HepG2 (cell line): ENCODE measurements around the gene FRAS1. TPM values are rescaled to one million over a fixed set of nuclear protein-coding genes. Genes with fewer than 3 reads are reported as not detected.

Source experiments
- FIP1L1 ChIP-seq: fragments of 200-400 bp; formaldehyde crosslinking; IDR thresholded peaks from 2 replicates; pipeline ENCODE4 v1.6.1; 2018; ENCODE audit warnings: low read depth, mild to moderate bottlenecking, low read length, moderate library complexity, borderline replicate concordance; ENCODE audit not compliant: insufficient read depth
- HNRNPLL ChIP-seq: fragments of 200-400 bp; formaldehyde crosslinking; IDR thresholded peaks from 2 replicates; pipeline ENCODE4 v1.6.1; 2017; ENCODE audit warnings: mild to moderate bottlenecking, low read depth, low read length; ENCODE audit not compliant: poor library complexity, severe bottlenecking
- MBNL3 ChIP-seq: fragments of 250-450 bp; sonication (Bioruptor Pico); conservative IDR thresholded peaks from 2 replicates; pipeline ENCODE4 v1.8.0; 2022; ENCODE audit warnings: mild to moderate bottlenecking, inconsistent platforms
- NFKBIZ ChIP-seq: IDR thresholded peaks from 2 replicates; pipeline ENCODE4 v1.6.1; 2018; ENCODE audit warnings: missing genetic modification reagents, missing compliant biosample characterization
- PAWR ChIP-seq: sonication (generic); formaldehyde crosslinking; IDR thresholded peaks from 2 replicates; pipeline ENCODE4 v1.4.0; 2020; ENCODE audit warnings: missing genetic modification reagents, mild to moderate bottlenecking, borderline replicate concordance
- PHF5A ChIP-seq: IDR thresholded peaks from one replicate; pipeline ENCODE4 v1.6.1; 2018; ENCODE audit warnings: low read depth, missing genetic modification reagents; ENCODE audit not compliant: unreplicated experiment
- RARA ChIP-seq: IDR thresholded peaks from 2 replicates; pipeline ENCODE4 v1.6.1; 2016; ENCODE audit warnings: missing genetic modification reagents, missing compliant biosample characterization
- RBM39 ChIP-seq: fragments of 200-400 bp; formaldehyde crosslinking; IDR thresholded peaks from one replicate; pipeline ENCODE4 v1.6.1; 2018; ENCODE audit warnings: antibody characterized with exemption, mild to moderate bottlenecking, low read depth, low read length; ENCODE audit not compliant: poor library complexity, severe bottlenecking
- RFX3 ChIP-seq: IDR thresholded peaks from 2 replicates; pipeline ENCODE4 v1.6.1; 2016; ENCODE audit warnings: missing biosample characterization, missing genetic modification reagents
- SIN3A ChIP-seq: IDR thresholded peaks from 2 replicates; pipeline ENCODE4 v1.6.1; 2011; ENCODE audit warnings: low read depth, mild to moderate bottlenecking, control low read depth, low read length, borderline replicate concordance
- ZNF234 ChIP-seq: sonication (generic); formaldehyde crosslinking; conservative IDR thresholded peaks from 2 replicates; pipeline ENCODE4 v1.5.1; 2020; ENCODE audit warnings: mild to moderate bottlenecking, missing genetic modification reagents
- ZNF274 ChIP-seq: sonication (generic); formaldehyde crosslinking; IDR thresholded peaks from 2 replicates; pipeline ENCODE4 v1.5.1; 2020; ENCODE audit warnings: mild to moderate bottlenecking, missing genetic modification reagents
- ZNF674 ChIP-seq: sonication (generic); formaldehyde crosslinking; IDR thresholded peaks from 2 replicates; pipeline ENCODE4 v1.5.0; 2020; ENCODE audit warnings: low read depth, mild to moderate bottlenecking, missing genetic modification reagents
- polyA plus RNA-seq, 8 experiments: library from polyadenylated mRNA; depleted of rRNA in 3 of 8; stranded (reverse) in 7 of 8; unstranded in 1 of 8; fragments of >200 nt; fragmentation: Illumina TruSeq in 4 of 8; extraction: Trizol in 4 of 8; gene quantifications; 2 replicates each; pipeline versions ENCODE4 v1.2.1 to v1.2.3, GENCODE V29; 2011 to 2016; ENCODE audit warnings: low read depth in 4 of 8, missing spikeins in 1 of 8, mixed read lengths in 1 of 8; ENCODE audit not compliant: insufficient read depth in 1 of 8
- total RNA-seq, 5 experiments: library from RNA; depleted of rRNA; stranded (reverse); fragments of >200 nt; fragmentation: Illumina TruSeq; extraction: Trizol; gene quantifications; 2 replicates each; pipeline ENCODE4 v1.2.3, GENCODE V29; 2016; ENCODE audit warnings: low read depth in 1 of 5
- TF ChIP-seq, protein P1 (sequence below): sonication (generic); formaldehyde crosslinking; IDR thresholded peaks from 2 replicates; pipeline ENCODE4 v1.4.0; 2020; ENCODE audit warnings: missing genetic modification reagents, borderline replicate concordance
- TF ChIP-seq, protein P2 (sequence below): sonication (generic); formaldehyde crosslinking; IDR thresholded peaks from 2 replicates; pipeline ENCODE4 v1.8.0; 2022; ENCODE audit warnings: mild to moderate bottlenecking, missing genetic modification reagents, moderate library complexity
- TF ChIP-seq, protein P3 (sequence below): sonication (generic); formaldehyde crosslinking; IDR thresholded peaks from 2 replicates; pipeline ENCODE4 v1.5.1; 2020; ENCODE audit warnings: missing genetic modification reagents, mild to moderate bottlenecking, borderline replicate concordance
- TF ChIP-seq, protein P4 (sequence below): sonication (generic); formaldehyde crosslinking; IDR thresholded peaks from 2 replicates; pipeline ENCODE4 v1.4.0; 2020; ENCODE audit warnings: low read depth, missing genetic modification reagents

The FRAS1 gene
- total and polyA plus RNA-seq, 2 of the 13 experiments (the other 11 are each of a cell fraction or from before 2014, with no cell fraction given): 22.5 to 31.6 TPM

DNA sequence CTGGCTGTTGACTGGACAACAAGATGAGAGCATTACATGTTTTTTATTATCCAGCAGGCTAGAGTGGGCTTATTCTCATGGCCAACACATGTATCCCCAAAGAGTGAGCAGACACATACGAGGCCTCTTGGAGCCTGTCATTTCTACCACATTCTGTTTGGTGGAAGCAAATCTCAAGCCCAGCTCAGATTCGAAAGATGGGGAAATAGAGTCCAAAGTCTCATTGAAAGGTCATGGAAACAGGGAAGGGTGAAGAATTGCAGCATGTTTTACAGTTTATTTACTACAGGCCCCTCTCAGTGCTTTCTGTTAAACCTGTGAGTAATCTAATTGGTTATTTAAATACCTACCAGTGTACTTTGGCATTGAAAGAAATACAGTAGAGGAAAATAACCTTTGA, 108.6 kb downstream of the FRAS1 start (continued):
- TF ChIP-seq, protein P1, sequence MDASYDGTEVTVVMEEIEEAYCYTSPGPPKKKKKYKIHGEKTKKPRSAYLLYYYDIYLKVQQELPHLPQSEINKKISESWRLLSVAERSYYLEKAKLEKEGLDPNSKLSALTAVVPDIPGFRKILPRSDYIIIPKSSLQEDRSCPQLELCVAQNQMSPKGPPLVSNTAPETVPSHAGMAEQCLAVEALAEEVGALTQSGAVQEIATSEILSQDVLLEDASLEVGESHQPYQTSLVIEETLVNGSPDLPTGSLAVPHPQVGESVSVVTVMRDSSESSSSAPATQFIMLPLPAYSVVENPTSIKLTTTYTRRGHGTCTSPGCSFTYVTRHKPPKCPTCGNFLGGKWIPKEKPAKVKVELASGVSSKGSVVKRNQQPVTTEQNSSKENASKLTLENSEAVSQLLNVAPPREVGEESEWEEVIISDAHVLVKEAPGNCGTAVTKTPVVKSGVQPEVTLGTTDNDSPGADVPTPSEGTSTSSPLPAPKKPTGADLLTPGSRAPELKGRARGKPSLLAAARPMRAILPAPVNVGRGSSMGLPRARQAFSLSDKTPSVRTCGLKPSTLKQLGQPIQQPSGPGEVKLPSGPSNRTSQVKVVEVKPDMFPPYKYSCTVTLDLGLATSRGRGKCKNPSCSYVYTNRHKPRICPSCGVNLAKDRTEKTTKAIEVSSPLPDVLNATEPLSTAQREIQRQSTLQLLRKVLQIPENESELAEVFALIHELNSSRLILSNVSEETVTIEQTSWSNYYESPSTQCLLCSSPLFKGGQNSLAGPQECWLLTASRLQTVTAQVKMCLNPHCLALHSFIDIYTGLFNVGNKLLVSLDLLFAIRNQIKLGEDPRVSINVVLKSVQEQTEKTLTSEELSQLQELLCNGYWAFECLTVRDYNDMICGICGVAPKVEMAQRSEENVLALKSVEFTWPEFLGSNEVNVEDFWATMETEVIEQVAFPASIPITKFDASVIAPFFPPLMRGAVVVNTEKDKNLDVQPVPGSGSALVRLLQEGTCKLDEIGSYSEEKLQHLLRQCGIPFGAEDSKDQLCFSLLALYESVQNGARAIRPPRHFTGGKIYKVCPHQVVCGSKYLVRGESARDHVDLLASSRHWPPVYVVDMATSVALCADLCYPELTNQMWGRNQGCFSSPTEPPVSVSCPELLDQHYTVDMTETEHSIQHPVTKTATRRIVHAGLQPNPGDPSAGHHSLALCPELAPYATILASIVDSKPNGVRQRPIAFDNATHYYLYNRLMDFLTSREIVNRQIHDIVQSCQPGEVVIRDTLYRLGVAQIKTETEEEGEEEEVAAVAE (CRISPR knock-in tag): peak; percentile 47; the same call in 1 of the 2 replicates
- TF ChIP-seq ZNF674 (CRISPR knock-in tag): no peak
- TF ChIP-seq FIP1L1: no peak
- TF ChIP-seq SIN3A: no peak
- no peak for TF ChIP-seq MBNL3 (CRISPR knock-in tag)
- TF ChIP-seq RBM39: no peak
- TF ChIP-seq PAWR: no peak
- TF ChIP-seq, protein P2, sequence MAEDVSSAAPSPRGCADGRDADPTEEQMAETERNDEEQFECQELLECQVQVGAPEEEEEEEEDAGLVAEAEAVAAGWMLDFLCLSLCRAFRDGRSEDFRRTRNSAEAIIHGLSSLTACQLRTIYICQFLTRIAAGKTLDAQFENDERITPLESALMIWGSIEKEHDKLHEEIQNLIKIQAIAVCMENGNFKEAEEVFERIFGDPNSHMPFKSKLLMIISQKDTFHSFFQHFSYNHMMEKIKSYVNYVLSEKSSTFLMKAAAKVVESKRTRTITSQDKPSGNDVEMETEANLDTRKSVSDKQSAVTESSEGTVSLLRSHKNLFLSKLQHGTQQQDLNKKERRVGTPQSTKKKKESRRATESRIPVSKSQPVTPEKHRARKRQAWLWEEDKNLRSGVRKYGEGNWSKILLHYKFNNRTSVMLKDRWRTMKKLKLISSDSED (CRISPR knock-in tag): no peak
- TF ChIP-seq RFX3 (CRISPR knock-in tag): no peak
- TF ChIP-seq, protein P3, sequence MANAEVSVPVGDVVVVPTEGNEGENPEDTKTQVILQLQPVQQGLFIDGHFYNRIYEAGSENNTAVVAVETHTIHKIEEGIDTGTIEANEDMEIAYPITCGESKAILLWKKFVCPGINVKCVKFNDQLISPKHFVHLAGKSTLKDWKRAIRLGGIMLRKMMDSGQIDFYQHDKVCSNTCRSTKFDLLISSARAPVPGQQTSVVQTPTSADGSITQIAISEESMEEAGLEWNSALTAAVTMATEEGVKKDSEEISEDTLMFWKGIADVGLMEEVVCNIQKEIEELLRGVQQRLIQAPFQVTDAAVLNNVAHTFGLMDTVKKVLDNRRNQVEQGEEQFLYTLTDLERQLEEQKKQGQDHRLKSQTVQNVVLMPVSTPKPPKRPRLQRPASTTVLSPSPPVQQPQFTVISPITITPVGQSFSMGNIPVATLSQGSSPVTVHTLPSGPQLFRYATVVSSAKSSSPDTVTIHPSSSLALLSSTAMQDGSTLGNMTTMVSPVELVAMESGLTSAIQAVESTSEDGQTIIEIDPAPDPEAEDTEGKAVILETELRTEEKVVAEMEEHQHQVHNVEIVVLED: no peak
- no peak for TF ChIP-seq HNRNPLL
- no peak for TF ChIP-seq PHF5A (CRISPR knock-in tag)
- TF ChIP-seq RARA (CRISPR knock-in tag): peak; percentile 75
- no peak for TF ChIP-seq ZNF274 (CRISPR knock-in tag)
- no peak for TF ChIP-seq NFKBIZ (CRISPR knock-in tag)
- TF ChIP-seq, protein P4, sequence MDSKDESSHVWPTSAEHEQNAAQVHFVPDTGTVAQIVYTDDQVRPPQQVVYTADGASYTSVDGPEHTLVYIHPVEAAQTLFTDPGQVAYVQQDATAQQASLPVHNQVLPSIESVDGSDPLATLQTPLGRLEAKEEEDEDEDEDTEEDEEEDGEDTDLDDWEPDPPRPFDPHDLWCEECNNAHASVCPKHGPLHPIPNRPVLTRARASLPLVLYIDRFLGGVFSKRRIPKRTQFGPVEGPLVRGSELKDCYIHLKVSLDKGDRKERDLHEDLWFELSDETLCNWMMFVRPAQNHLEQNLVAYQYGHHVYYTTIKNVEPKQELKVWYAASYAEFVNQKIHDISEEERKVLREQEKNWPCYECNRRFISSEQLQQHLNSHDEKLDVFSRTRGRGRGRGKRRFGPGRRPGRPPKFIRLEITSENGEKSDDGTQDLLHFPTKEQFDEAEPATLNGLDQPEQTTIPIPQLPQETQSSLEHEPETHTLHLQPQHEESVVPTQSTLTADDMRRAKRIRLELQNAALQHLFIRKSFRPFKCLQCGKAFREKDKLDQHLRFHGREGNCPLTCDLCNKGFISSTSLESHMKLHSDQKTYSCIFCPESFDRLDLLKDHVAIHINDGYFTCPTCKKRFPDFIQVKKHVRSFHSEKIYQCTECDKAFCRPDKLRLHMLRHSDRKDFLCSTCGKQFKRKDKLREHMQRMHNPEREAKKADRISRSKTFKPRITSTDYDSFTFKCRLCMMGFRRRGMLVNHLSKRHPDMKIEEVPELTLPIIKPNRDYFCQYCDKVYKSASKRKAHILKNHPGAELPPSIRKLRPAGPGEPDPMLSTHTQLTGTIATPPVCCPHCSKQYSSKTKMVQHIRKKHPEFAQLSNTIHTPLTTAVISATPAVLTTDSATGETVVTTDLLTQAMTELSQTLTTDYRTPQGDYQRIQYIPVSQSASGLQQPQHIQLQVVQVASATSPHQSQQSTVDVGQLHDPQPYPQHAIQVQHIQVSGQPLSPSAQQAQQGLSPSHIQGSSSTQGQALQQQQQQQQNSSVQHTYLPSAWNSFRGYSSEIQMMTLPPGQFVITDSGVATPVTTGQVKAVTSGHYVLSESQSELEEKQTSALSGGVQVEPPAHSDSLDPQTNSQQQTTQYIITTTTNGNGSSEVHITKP (CRISPR knock-in tag): no peak
- TF ChIP-seq ZNF234 (CRISPR knock-in tag): no peak
